K562 (cell line): ENCODE measurements around the gene TXNRD2. TPM values are rescaled to one million over a fixed set of nuclear protein-coding genes. Genes with fewer than 3 reads are reported as not detected.

Experiments used
- CBX2 ChIP-seq: fragments of 200-600 bp; sonication (generic); IDR thresholded peaks from one replicate; pipeline ENCODE4 v1.6.1; 2012; ENCODE audit warnings: mild to moderate bottlenecking, low read length, inconsistent platforms; ENCODE audit not compliant: insufficient read depth, poor library complexity, severe bottlenecking
- CBX8 ChIP-seq: fragments of 200-600 bp; sonication (generic); IDR thresholded peaks from 2 replicates; pipeline ENCODE4 v1.6.1; 2012; ENCODE audit warnings: borderline replicate concordance, mixed run types, low read depth, mild to moderate bottlenecking, moderate library complexity, mixed read lengths, low read length, control low read depth, inconsistent platforms; ENCODE audit not compliant: poor library complexity, severe bottlenecking; ENCODE audit errors: extremely low read depth
- DDX20 ChIP-seq: fragments of 450-650 bp; IDR thresholded peaks from 2 replicates; pipeline ENCODE4 v1.6.1; 2016; ENCODE audit warnings: missing genetic modification characterization, low read depth, mild to moderate bottlenecking, missing compliant biosample characterization, moderate library complexity
- EGR1 ChIP-seq: fragments of 450-650 bp; conservative IDR thresholded peaks from 2 replicates; pipeline ENCODE4 v1.6.1; 2017; ENCODE audit warnings: mild to moderate bottlenecking
- ETV6 ChIP-seq, 3 experiments: fragments of 150-350 bp in 1 of 3; sonication (generic) in 1 of 3; formaldehyde crosslinking in 1 of 3; IDR thresholded peaks; 2 replicates each; pipeline versions ENCODE4 v1.6.1 to v1.8.0; 2014 to 2022; ENCODE audit warnings: borderline replicate concordance in 2 of 3, low read depth in 2 of 3, antibody characterized with exemption in 1 of 3, low read length in 1 of 3, mild to moderate bottlenecking in 1 of 3, missing genetic modification reagents in 1 of 3
- EWSR1 ChIP-seq: fragments of 450-650 bp; IDR thresholded peaks from 2 replicates; pipeline ENCODE4 v1.6.1; 2018; ENCODE audit warnings: borderline replicate concordance, mild to moderate bottlenecking, low read depth, moderate library complexity; ENCODE audit not compliant: partially characterized antibody
- HNRNPUL1 ChIP-seq: fragments of 200-400 bp; formaldehyde crosslinking; IDR thresholded peaks from 2 replicates; pipeline ENCODE4 v1.6.1; 2017; ENCODE audit warnings: low read length
- MECOM ChIP-seq: fragments of 250-450 bp; sonication (Bioruptor Pico); IDR thresholded peaks from 2 replicates; pipeline ENCODE4 v1.8.0; 2022; ENCODE audit warnings: inconsistent platforms
- NFRKB ChIP-seq: fragments of 450-650 bp; IDR thresholded peaks from 2 replicates; pipeline ENCODE4 v1.6.1; 2016; ENCODE audit warnings: low read depth
- NRF1 ChIP-seq, 2 experiments: fragments of 450-650 bp; IDR thresholded peaks in 1 of 2; conservative IDR thresholded peaks in 1 of 2; 2 replicates each; pipeline ENCODE4 v1.6.1; 2014; ENCODE audit warnings: mild to moderate bottlenecking in 2 of 2
- ZNF133 ChIP-seq: fragments of 250-450 bp; sonication (Bioruptor Pico); IDR thresholded peaks from 2 replicates; pipeline ENCODE4 v1.4.0; 2020; ENCODE audit warnings: mild to moderate bottlenecking
- ZNF830 ChIP-seq: fragments of 250-450 bp; sonication (Bioruptor Pico); IDR thresholded peaks from 2 replicates; pipeline ENCODE4 v1.5.0; 2021; ENCODE audit warnings: mild to moderate bottlenecking
- polyA plus RNA-seq, 8 experiments: library from polyadenylated mRNA; depleted of rRNA in 4 of 8; stranded (reverse) in 5 of 8; unstranded in 3 of 8; fragments of >200 nt; fragmentation: Nextera tagmentation in 2 of 8; fragmentation: Illumina TruSeq in 1 of 8; extraction: Ambion mirVana in 2 of 8; extraction: Trizol in 1 of 8; gene quantifications; 2 replicates each; pipeline versions ENCODE4 v1.2.1 to v1.2.3, GENCODE V29; 2011 to 2014; ENCODE audit warnings: inconsistent platforms in 1 of 8, missing spikeins in 1 of 8
- total RNA-seq, 7 experiments: library from RNA; depleted of rRNA in 6 of 7; stranded (reverse); fragments of >200 nt in 6 of 7; fragmentation: Illumina TruSeq in 2 of 7; extraction: Trizol in 2 of 7; gene quantifications; 2 replicates each; pipeline versions ENCODE4 v1.2.1 to v1.2.3, GENCODE V29; 2011 to 2021; ENCODE audit warnings: low replicate concordance in 1 of 7
- TF ChIP-seq, protein P1 (sequence below): fragments of 450-650 bp; conservative IDR thresholded peaks from 2 replicates; pipeline ENCODE4 v1.6.1; 2016; ENCODE audit warnings: missing genetic modification characterization, low read depth, mild to moderate bottlenecking, missing compliant biosample characterization, moderate library complexity
- TF ChIP-seq, protein P2 (sequence below), 2 experiments: fragments of 450-650 bp in 1 of 2; IDR thresholded peaks; 2 replicates each; pipeline ENCODE4 v1.6.1; 2011 to 2017; ENCODE audit warnings: low read depth in 2 of 2, antibody characterized with exemption in 1 of 2, borderline replicate concordance in 1 of 2, low read length in 1 of 2, mild to moderate bottlenecking in 1 of 2, mixed read lengths in 1 of 2; ENCODE audit not compliant: control insufficient read depth in 1 of 2
- TF ChIP-seq, protein P3 (sequence below): fragments of 450-650 bp; IDR thresholded peaks from 2 replicates; pipeline ENCODE4 v1.6.1; 2016
- TF ChIP-seq, protein P4 (sequence below): fragments of 250-450 bp; sonication (Bioruptor Pico); IDR thresholded peaks from 2 replicates; pipeline ENCODE4 v1.8.0; 2021; ENCODE audit warnings: moderate library complexity, mild to moderate bottlenecking, inconsistent platforms
- TF ChIP-seq, protein P5 (sequence below): sonication (generic); formaldehyde crosslinking; IDR thresholded peaks from 2 replicates; pipeline ENCODE4 v1.8.0; 2022; ENCODE audit warnings: missing genetic modification reagents, mild to moderate bottlenecking, borderline replicate concordance

Gene TXNRD2
- total and polyA plus RNA-seq, 9 of the 15 experiments (the other 6 are each of a cell fraction or from before 2014, with no cell fraction given), result 3.3 to 80.2 (median 49.4) TPM

DNA sequence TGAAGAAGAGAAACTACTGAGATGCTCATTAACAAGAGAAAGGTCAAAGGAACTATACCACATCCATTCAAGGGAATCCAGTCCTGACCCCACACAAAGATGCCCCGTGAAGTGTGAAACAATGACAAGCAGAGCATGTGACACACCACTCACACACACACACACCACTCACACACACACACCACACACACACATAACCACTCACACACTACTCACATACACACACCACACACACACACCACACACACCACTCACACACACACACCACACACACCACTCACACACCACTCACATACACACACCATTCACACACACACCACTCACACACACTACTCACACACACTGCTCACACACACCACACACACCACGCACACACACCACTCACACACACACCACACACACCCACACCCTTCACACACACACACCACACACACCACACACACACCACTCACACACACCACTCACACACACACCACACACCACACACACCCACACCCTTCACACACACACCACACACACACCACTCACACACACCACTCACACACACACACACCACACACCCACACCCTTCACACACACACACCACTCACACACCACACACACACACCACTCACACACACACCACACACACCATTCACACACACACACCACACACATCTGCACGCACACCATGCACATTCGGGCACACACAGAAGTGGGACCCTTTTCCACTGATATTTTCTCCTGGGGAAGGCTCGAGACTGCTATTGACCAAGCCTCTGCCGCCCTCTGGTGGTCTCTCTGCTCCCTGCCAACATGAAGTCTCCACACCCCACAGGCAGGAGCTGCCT is 32.1 kb downstream of the TXNRD2 start (continued):
- TF ChIP-seq EWSR1 (no peak), NFRKB (0 out of 2 replicates have a peak, but pooled peaks have one; percentile 69), ZNF830 (no peak), CBX2 (no peak), ZNF133 (CRISPR knock-in tag) (0 out of 2 replicates have a peak, but pooled peaks have one; percentile 36), CBX8 (no peak), HNRNPUL1 (no peak), EGR1 (peak; percentile 58), DDX20 (no peak), NRF1 (conservative IDR thresholded peaks at IDR 0.05 in 1 of 2, IDR thresholded peaks at IDR 0.05 in 1 of 2) (0 out of 4 replicates have a peak, but pooled peaks of 1 of the 2 experiments have one; percentile 16), ETV6 (IDR thresholded peaks at IDR 0.05; ENCODE audit: borderline replicate concordance in 1 of 2, low read depth in 2 of 2, low read length in 1 of 2) (peak in 1 of 2 experiments; percentile 47; a peak in 1 of 4 replicates), ETV6 (CRISPR knock-in tag; IDR thresholded peaks at IDR 0.05; ENCODE audit: borderline replicate concordance) (no peak), MECOM (CRISPR knock-in tag) (no peak)
- TF ChIP-seq, protein P1, sequence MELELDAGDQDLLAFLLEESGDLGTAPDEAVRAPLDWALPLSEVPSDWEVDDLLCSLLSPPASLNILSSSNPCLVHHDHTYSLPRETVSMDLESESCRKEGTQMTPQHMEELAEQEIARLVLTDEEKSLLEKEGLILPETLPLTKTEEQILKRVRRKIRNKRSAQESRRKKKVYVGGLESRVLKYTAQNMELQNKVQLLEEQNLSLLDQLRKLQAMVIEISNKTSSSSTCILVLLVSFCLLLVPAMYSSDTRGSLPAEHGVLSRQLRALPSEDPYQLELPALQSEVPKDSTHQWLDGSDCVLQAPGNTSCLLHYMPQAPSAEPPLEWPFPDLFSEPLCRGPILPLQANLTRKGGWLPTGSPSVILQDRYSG (tag), result no peak
- TF ChIP-seq, protein P2, sequence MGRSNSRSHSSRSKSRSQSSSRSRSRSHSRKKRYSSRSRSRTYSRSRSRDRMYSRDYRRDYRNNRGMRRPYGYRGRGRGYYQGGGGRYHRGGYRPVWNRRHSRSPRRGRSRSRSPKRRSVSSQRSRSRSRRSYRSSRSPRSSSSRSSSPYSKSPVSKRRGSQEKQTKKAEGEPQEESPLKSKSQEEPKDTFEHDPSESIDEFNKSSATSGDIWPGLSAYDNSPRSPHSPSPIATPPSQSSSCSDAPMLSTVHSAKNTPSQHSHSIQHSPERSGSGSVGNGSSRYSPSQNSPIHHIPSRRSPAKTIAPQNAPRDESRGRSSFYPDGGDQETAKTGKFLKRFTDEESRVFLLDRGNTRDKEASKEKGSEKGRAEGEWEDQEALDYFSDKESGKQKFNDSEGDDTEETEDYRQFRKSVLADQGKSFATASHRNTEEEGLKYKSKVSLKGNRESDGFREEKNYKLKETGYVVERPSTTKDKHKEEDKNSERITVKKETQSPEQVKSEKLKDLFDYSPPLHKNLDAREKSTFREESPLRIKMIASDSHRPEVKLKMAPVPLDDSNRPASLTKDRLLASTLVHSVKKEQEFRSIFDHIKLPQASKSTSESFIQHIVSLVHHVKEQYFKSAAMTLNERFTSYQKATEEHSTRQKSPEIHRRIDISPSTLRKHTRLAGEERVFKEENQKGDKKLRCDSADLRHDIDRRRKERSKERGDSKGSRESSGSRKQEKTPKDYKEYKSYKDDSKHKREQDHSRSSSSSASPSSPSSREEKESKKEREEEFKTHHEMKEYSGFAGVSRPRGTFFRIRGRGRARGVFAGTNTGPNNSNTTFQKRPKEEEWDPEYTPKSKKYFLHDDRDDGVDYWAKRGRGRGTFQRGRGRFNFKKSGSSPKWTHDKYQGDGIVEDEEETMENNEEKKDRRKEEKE (IDR thresholded peaks at IDR 0.05; ENCODE audit: borderline replicate concordance in 1 of 2, control insufficient read depth in 1 of 2, low read depth in 2 of 2, low read length in 1 of 2), result peak; percentile 55 to 86; a peak in 1 of 4 replicates
- TF ChIP-seq, protein P3, sequence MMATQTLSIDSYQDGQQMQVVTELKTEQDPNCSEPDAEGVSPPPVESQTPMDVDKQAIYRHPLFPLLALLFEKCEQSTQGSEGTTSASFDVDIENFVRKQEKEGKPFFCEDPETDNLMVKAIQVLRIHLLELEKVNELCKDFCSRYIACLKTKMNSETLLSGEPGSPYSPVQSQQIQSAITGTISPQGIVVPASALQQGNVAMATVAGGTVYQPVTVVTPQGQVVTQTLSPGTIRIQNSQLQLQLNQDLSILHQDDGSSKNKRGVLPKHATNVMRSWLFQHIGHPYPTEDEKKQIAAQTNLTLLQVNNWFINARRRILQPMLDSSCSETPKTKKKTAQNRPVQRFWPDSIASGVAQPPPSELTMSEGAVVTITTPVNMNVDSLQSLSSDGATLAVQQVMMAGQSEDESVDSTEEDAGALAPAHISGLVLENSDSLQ, result no peak; the same call in 1 of the 2 replicates
- TF ChIP-seq, protein P4, sequence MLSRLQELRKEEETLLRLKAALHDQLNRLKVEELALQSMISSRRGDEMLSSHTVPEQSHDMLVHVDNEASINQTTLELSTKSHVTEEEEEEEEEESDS (CRISPR knock-in tag), result no peak
- TF ChIP-seq, protein P5, sequence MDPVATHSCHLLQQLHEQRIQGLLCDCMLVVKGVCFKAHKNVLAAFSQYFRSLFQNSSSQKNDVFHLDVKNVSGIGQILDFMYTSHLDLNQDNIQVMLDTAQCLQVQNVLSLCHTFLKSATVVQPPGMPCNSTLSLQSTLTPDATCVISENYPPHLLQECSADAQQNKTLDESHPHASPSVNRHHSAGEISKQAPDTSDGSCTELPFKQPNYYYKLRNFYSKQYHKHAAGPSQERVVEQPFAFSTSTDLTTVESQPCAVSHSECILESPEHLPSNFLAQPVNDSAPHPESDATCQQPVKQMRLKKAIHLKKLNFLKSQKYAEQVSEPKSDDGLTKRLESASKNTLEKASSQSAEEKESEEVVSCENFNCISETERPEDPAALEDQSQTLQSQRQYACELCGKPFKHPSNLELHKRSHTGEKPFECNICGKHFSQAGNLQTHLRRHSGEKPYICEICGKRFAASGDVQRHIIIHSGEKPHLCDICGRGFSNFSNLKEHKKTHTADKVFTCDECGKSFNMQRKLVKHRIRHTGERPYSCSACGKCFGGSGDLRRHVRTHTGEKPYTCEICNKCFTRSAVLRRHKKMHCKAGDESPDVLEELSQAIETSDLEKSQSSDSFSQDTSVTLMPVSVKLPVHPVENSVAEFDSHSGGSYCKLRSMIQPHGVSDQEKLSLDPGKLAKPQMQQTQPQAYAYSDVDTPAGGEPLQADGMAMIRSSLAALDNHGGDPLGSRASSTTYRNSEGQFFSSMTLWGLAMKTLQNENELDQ (CRISPR knock-in tag), result no peak
